B cell (primary cell): ENCODE data around the gene CKS2. TPM values are rescaled to one million over a fixed set of nuclear protein-coding genes. Genes with fewer than 3 reads are reported as not detected.

Experiments used
- ATAC-seq: fragments of 200-7000 bp; cut with Tn5 transposase; one replicate; pipeline ENCODE4 v1.10.0; 2021; ENCODE audit warnings: low read depth, mild to moderate bottlenecking, moderate number of reproducible peaks, moderate library complexity
- CTCF ChIA-PET: fragments of 350-600 bp; sonication (Branson Sonifier 250); formaldehyde crosslinking; loops from one replicate; lab custom pipeline; 2021; ENCODE audit warnings: antibody characterized with exemption, inconsistent platforms; lab: Charles Lee
- POLR2A ChIA-PET: fragments of 350-600 bp; sonication (Branson Sonifier 250); formaldehyde crosslinking; loops from one replicate; lab custom pipeline; 2021; ENCODE audit warnings: antibody characterized with exemption; lab: Charles Lee
- DNase-seq: peaks from one replicate; pipeline ENCODE4 v3.0.0; 2013
- H2AFZ ChIP-seq: 2 replicates; pipeline ENCODE4 v1.6.1; 2012; ENCODE audit warnings: mild to moderate bottlenecking, low read depth, low read length; ENCODE audit not compliant: insufficient read depth, poor library complexity, severe bottlenecking
- H3K27ac ChIP-seq, 2 donors: 1 replicate in 1 of 2; 2 replicates in 1 of 2; pipeline ENCODE4 v1.5.1; 2012 to 2013; ENCODE audit warnings: low read length in 2 of 2, mild to moderate bottlenecking in 2 of 2, moderate library complexity in 1 of 2
- H3K27me3 ChIP-seq, 4 experiments: fragments of 200-600 bp in 1 of 4; sonication (generic) in 1 of 4; replicated peaks in 1 of 4; 1 replicate in 2 of 4; 2 replicates in 2 of 4; pipeline versions ENCODE4 v1.6.1 to v1.7.0; 2013 to 2016; ENCODE audit warnings: low read length in 3 of 4, mild to moderate bottlenecking in 2 of 4, mixed read lengths in 1 of 4, moderate library complexity in 1 of 4; ENCODE audit not compliant: insufficient read depth in 4 of 4, control insufficient read depth in 3 of 4; ENCODE audit errors: control extremely low read depth in 1 of 4
- H3K36me3 ChIP-seq, 2 experiments: replicated peaks in 1 of 2; 1 replicate in 1 of 2; 2 replicates in 1 of 2; pipeline versions ENCODE4 v1.6.1 to v1.7.1; 2013; ENCODE audit warnings: low read length in 1 of 2; ENCODE audit not compliant: insufficient read depth in 2 of 2, control insufficient read depth in 1 of 2; ENCODE audit errors: control extremely low read depth in 1 of 2, extremely low read depth in 1 of 2
- H3K4me1 ChIP-seq, 2 donors: fragments of 200-600 bp in 1 of 2; sonication (generic) in 1 of 2; 1 replicate in 1 of 2; 2 replicates in 1 of 2; pipeline versions ENCODE4 v1.5.1 to v1.6.1; 2013 to 2017; ENCODE audit warnings: low read length in 2 of 2; ENCODE audit not compliant: control insufficient read depth in 2 of 2, insufficient read depth in 2 of 2
- H3K4me2 ChIP-seq: replicated peaks from 2 replicates; pipeline ENCODE3; 2012; ENCODE audit warnings: mild to moderate bottlenecking, low read depth, low read length; ENCODE audit not compliant: poor library complexity, severe bottlenecking
- H3K4me3 ChIP-seq, 5 experiments: fragments of 200-600 bp in 1 of 5; sonication (generic) in 1 of 5; 1 replicate in 3 of 5; 2 replicates in 2 of 5; pipeline versions ENCODE4 v1.5.1 to v1.7.0; 2011 to 2016; ENCODE audit warnings: low read length in 4 of 5, mild to moderate bottlenecking in 4 of 5, low read depth in 2 of 5, control low read depth in 1 of 5, moderate library complexity in 1 of 5; ENCODE audit not compliant: insufficient read depth in 1 of 5; ENCODE audit errors: control extremely low read depth in 1 of 5, extremely low read depth in 1 of 5
- H3K79me2 ChIP-seq: fragments of 200-600 bp; sonication (generic); one replicate; pipeline ENCODE4 v1.6.0; 2016; ENCODE audit warnings: low read length; ENCODE audit not compliant: control insufficient read depth, insufficient read depth
- H3K9ac ChIP-seq: fragments of 200-600 bp; sonication (generic); 2 replicates; pipeline ENCODE4 v1.6.1; 2017; ENCODE audit warnings: mild to moderate bottlenecking, low read length, moderate library complexity
- H3K9me3 ChIP-seq, 3 donors: one replicate each; pipeline versions ENCODE4 v1.6.1 to v1.7.1; 2013; ENCODE audit warnings: low read length in 2 of 3; ENCODE audit not compliant: control insufficient read depth in 2 of 3, insufficient read depth in 1 of 3; ENCODE audit errors: control extremely low read depth in 1 of 3
- H4K20me1 ChIP-seq: 2 replicates; pipeline ENCODE4 v1.6.0; 2012; ENCODE audit warnings: mild to moderate bottlenecking, low read length; ENCODE audit not compliant: insufficient read depth, control insufficient read depth, poor library complexity, severe bottlenecking
- H3K27ac Mint-ChIP-seq: one replicate; pipeline ENCODE4 v1.8.0; 2021; ENCODE audit warnings: mixed read lengths
- H3K27me3 Mint-ChIP-seq: one replicate; pipeline ENCODE4 v1.8.0; 2021; ENCODE audit warnings: mixed read lengths
- H3K4me1 Mint-ChIP-seq: one replicate; pipeline ENCODE4 v1.8.0; 2021; ENCODE audit warnings: mixed read lengths
- H3K4me3 Mint-ChIP-seq: one replicate; pipeline ENCODE4 v1.8.0; 2021; ENCODE audit warnings: mixed read lengths
- H3K9me3 Mint-ChIP-seq: one replicate; pipeline ENCODE4 v1.8.0; 2022; ENCODE audit warnings: mixed read lengths; ENCODE audit not compliant: insufficient read depth
- CTCF ChIP-seq: fragments of 200-600 bp; IDR thresholded peaks from one replicate; pipeline ENCODE4 v1.8.0; 2022; ENCODE audit warnings: antibody characterized with exemption, mild to moderate bottlenecking
- EZH2 ChIP-seq: IDR thresholded peaks from 2 replicates; pipeline ENCODE4 v1.6.1; 2012; ENCODE audit warnings: borderline replicate concordance, low read depth, mild to moderate bottlenecking, moderate library complexity, low read length; ENCODE audit not compliant: insufficient read depth, poor library complexity, severe bottlenecking
- WGBS: methylation state at CpG from one replicate; pipeline ENCODE4 v1.1.5; 2013; ENCODE audit warnings: missing lambda C conversion rate; ENCODE audit not compliant: insufficient coverage; 5-methylcytosine and 5-hydroxymethylcytosine counted together
- intact Hi-C: fragments of 100-400 bp; cut with micrococcal nuclease; formaldehyde crosslinking; loops from one replicate; pipeline ENCODE4 v1.10.0; 2022
- polyA plus RNA-seq: library from polyadenylated mRNA; depleted of rRNA; stranded (reverse); fragments of >200 nt; gene quantifications from 2 replicates; pipeline ENCODE4 v1.2.3, GENCODE V29; 2012
- total RNA-seq, 2 donors: library from RNA; stranded (reverse); fragments of 120-200 nt in 1 of 2; gene quantifications; 1 replicate in 1 of 2; 2 replicates in 1 of 2; pipeline versions ENCODE4 v1.2.3 to v1.2.4, GENCODE V29; 2013 to 2022

Gene CKS2
- total and polyA plus RNA-seq, 2 donors (not counting 1 experiment from before 2014, with no cell fraction given), result 11.5 to 64.4 TPM

GRCh38 chr9:89353989-89354388 lies 43.0 kb downstream of the CKS2 start:
- Histone ChIP-seq H3K27me3 (no peaks in the 10 kb centered on the region), H3K9ac (no peak overlapping the region), H3K27ac (no peak overlapping the region), H3K4me1 (peaks cover 0 to 7% of the 10 kb centered on the region in 2 donors), H2AFZ (no peak overlapping the region), H3K4me2 (no peak overlapping the region), H4K20me1 (peaks cover 33% of the 10 kb centered on the region), H3K36me3 (peaks cover 4 to 91% of the 10 kb centered on the region in 2 experiments), H3K4me3 (no peak overlapping the region), H3K9me3 (no peaks in the 10 kb centered on the region), H3K79me2 (peaks cover 15% of the 10 kb centered on the region)
- DNase-seq (no peak), ATAC-seq (no peak)
- ChIA-PET CTCF (interaction anchor here (0.6 kb wide), 1 partner anchor 223 kb away, joined by 4 read pairs; no protein-coding TSS in a partner anchor), POLR2A (no interaction called here)
- TF ChIP-seq EZH2, result no peak
- no peak for TF ChIP-seq CTCF
- no peak overlapping the region for H3K4me3 Mint-ChIP-seq
- WGBS, result 100% methylated on average over 2 of the region's 3 CpGs
- H3K27ac Mint-ChIP-seq, result no peak overlapping the region
- no peaks in the 10 kb centered on the region for H3K9me3 Mint-ChIP-seq
- intact Hi-C loops, result no loop called here
- H3K4me1 Mint-ChIP-seq, result peaks cover 9% of the 10 kb centered on the region
- H3K27me3 Mint-ChIP-seq, result no peaks in the 10 kb centered on the region

- H3K79me2 ChIP-seq, result peaks cover 15% of the 10 kb centered on the region
- no peaks in the 10 kb centered on the region for H3K9me3 ChIP-seq
- H3K9ac ChIP-seq, result no peak overlapping the region
- H3K27me3 ChIP-seq, result no peaks in the 10 kb centered on the region
- H3K27ac ChIP-seq, result no peak overlapping the region
- ChIA-PET CTCF (no interaction called here), POLR2A (no interaction called here)
- DNase-seq (no peak), ATAC-seq (no peak)
- H3K4me2 ChIP-seq, result no peak overlapping the region
- peaks cover 0 to 7% of the 10 kb centered on the region in 2 donors for H3K4me1 ChIP-seq
- Mint-ChIP-seq H3K4me1 (peaks cover 9% of the 10 kb centered on the region), H3K9me3 (no peaks in the 10 kb centered on the region), H3K4me3 (no peak overlapping the region), H3K27ac (no peak overlapping the region), H3K27me3 (no peaks in the 10 kb centered on the region)
- H3K36me3 ChIP-seq, result peaks cover 4 to 89% of the 10 kb centered on the region in 2 experiments
- WGBS, result 98% methylated on average over 6 of the region's 6 CpGs
- H2AFZ ChIP-seq, result no peak overlapping the region
- no peak for TF ChIP-seq CTCF
- no peak for TF ChIP-seq EZH2
- H4K20me1 ChIP-seq, result peaks cover 33% of the 10 kb centered on the region
- H3K4me3 ChIP-seq, result no peak overlapping the region
- intact Hi-C loops, result no loop called here
These were observed 43.5 kb downstream of the CKS2 start for GRCh38 chr9:89354471-89354870.
